GM12892 (cell line): Measurements from ENCODE around the gene ZNF627.

Experiments
- DNase-seq: peaks from one replicate; pipeline ENCODE4 v3.0.0; 2011; ENCODE audit not compliant: insufficient read length
- FAIRE-seq: peaks from 2 replicates; lab custom pipeline; 2011; peaks lifted over from hg19 to GRCh38; lab: Jason Lieb, UNC
- POLR2AphosphoS5 ChIP-seq: IDR thresholded peaks from 2 replicates; pipeline ENCODE4 v1.6.1; 2011; ENCODE audit warnings: low read depth, low read length, control low read depth
- TAF1 ChIP-seq: IDR thresholded peaks from 2 replicates; pipeline ENCODE4 v1.6.1; 2011; ENCODE audit warnings: low read depth, mild to moderate bottlenecking, control low read depth, low read length, borderline replicate concordance

ZNF627 gene

GRCh38 chr19:11663181-11663591 lies 65.9 kb downstream of the ZNF627 start:
- no peak for FAIRE-seq
- no peak for DNase-seq
- TF ChIP-seq TAF1 (no peak), POLR2AphosphoS5 (no peak)
